Activated naive CD8-positive, alpha-beta T cell (primary cell): ENCODE data around the gene ITPRIP.
A peak's percentile ranks its signal among the peaks of the same experiment; 100 is the strongest.

ENCODE experiments used
- H3K27ac Mint-ChIP-seq: one replicate; pipeline ENCODE4 v1.8.0; 2021; ENCODE audit warnings: mixed read lengths
- H3K27me3 Mint-ChIP-seq: one replicate; pipeline ENCODE4 v1.8.0; 2021; ENCODE audit warnings: mixed read lengths
- H3K36me3 Mint-ChIP-seq: one replicate; pipeline ENCODE4 v1.8.0; 2021; ENCODE audit warnings: mixed read lengths
- H3K4me1 Mint-ChIP-seq: one replicate; pipeline ENCODE4 v1.8.0; 2021; ENCODE audit warnings: low read depth, mixed read lengths
- H3K4me3 Mint-ChIP-seq: one replicate; pipeline ENCODE4 v1.8.0; 2021; ENCODE audit warnings: mild to moderate bottlenecking, mixed read lengths
- H3K9me3 Mint-ChIP-seq: one replicate; pipeline ENCODE4 v1.8.0; 2021; ENCODE audit warnings: low read depth, mixed read lengths

Gene ITPRIP

GRCh38 chr10:104323760-104324201 is 14.5 kb downstream of the ITPRIP start:
- peak overlapping the region; percentile 59 for H3K4me3 Mint-ChIP-seq
- H3K36me3 Mint-ChIP-seq = peaks cover 2% of the 10 kb centered on the region
- no peaks in the 10 kb centered on the region for H3K27me3 Mint-ChIP-seq
- H3K27ac Mint-ChIP-seq = peak overlapping the region; percentile 89
- peaks cover 93% of the 10 kb centered on the region for H3K4me1 Mint-ChIP-seq
- no peaks in the 10 kb centered on the region for H3K9me3 Mint-ChIP-seq

- H3K36me3 Mint-ChIP-seq = peaks cover 2% of the 10 kb centered on the region
- H3K9me3 Mint-ChIP-seq = no peaks in the 10 kb centered on the region
- H3K4me3 Mint-ChIP-seq = peak overlapping the region; percentile 51
- peak overlapping the region; percentile 72 for H3K27ac Mint-ChIP-seq
- H3K4me1 Mint-ChIP-seq = peaks cover 92% of the 10 kb centered on the region
- H3K27me3 Mint-ChIP-seq = no peaks in the 10 kb centered on the region
Measured at GRCh38 chr10:104323085-104323484, 15.2 kb downstream of the ITPRIP start.

GRCh38 chr10:104322416-104322782 is 15.9 kb downstream of the ITPRIP start:
- Mint-ChIP-seq H3K4me1 (peaks cover 89% of the 10 kb centered on the region), H3K9me3 (no peaks in the 10 kb centered on the region), H3K27me3 (no peaks in the 10 kb centered on the region), H3K4me3 (peak overlapping the region; percentile 51), H3K36me3 (peaks cover 2% of the 10 kb centered on the region), H3K27ac (peak overlapping the region; percentile 72)

- peaks cover 2% of the 10 kb centered on the region for H3K36me3 Mint-ChIP-seq
- H3K9me3 Mint-ChIP-seq = no peaks in the 10 kb centered on the region
- H3K4me3 Mint-ChIP-seq = peak overlapping the region; percentile 51
- H3K27me3 Mint-ChIP-seq = no peaks in the 10 kb centered on the region
- H3K27ac Mint-ChIP-seq = peak overlapping the region; percentile 86
- H3K4me1 Mint-ChIP-seq = peaks cover 85% of the 10 kb centered on the region
Measured at GRCh38 chr10:104321725-104322415, 16.4 kb downstream of the ITPRIP start.

GRCh38 chr10:104321226-104321625 is 17.0 kb downstream of the ITPRIP start:
- peaks cover 2% of the 10 kb centered on the region for H3K36me3 Mint-ChIP-seq
- H3K4me1 Mint-ChIP-seq = peaks cover 85% of the 10 kb centered on the region
- no peaks in the 10 kb centered on the region for H3K9me3 Mint-ChIP-seq
- no peak overlapping the region for H3K27ac Mint-ChIP-seq
- no peaks in the 10 kb centered on the region for H3K27me3 Mint-ChIP-seq
- H3K4me3 Mint-ChIP-seq = no peak overlapping the region

- H3K4me1 Mint-ChIP-seq = peaks cover 64% of the 10 kb centered on the region
- no peaks in the 10 kb centered on the region for H3K27me3 Mint-ChIP-seq
- no peak overlapping the region for H3K4me3 Mint-ChIP-seq
- H3K9me3 Mint-ChIP-seq = no peaks in the 10 kb centered on the region
- no peak overlapping the region for H3K27ac Mint-ChIP-seq
- no peaks in the 10 kb centered on the region for H3K36me3 Mint-ChIP-seq
Measured at GRCh38 chr10:104318810-104319741, 19.2 kb downstream of the ITPRIP start.

- no peaks in the 10 kb centered on the region for H3K36me3 Mint-ChIP-seq
- H3K27ac Mint-ChIP-seq = no peak overlapping the region
- H3K9me3 Mint-ChIP-seq = no peaks in the 10 kb centered on the region
- no peak overlapping the region for H3K4me3 Mint-ChIP-seq
- H3K4me1 Mint-ChIP-seq = peaks cover 56% of the 10 kb centered on the region
- H3K27me3 Mint-ChIP-seq = no peaks in the 10 kb centered on the region
Measured at GRCh38 chr10:104318326-104318725, 19.9 kb downstream of the ITPRIP start.

GRCh38 chr10:104317726-104318299 is 20.5 kb downstream of the ITPRIP start:
- no peak overlapping the region for H3K4me3 Mint-ChIP-seq
- H3K27me3 Mint-ChIP-seq = no peaks in the 10 kb centered on the region
- H3K27ac Mint-ChIP-seq = no peak overlapping the region
- H3K36me3 Mint-ChIP-seq = no peaks in the 10 kb centered on the region
- no peaks in the 10 kb centered on the region for H3K9me3 Mint-ChIP-seq
- peaks cover 51% of the 10 kb centered on the region for H3K4me1 Mint-ChIP-seq

- no peaks in the 10 kb centered on the region for H3K9me3 Mint-ChIP-seq
- no peaks in the 10 kb centered on the region for H3K27me3 Mint-ChIP-seq
- peaks cover 46% of the 10 kb centered on the region for H3K4me1 Mint-ChIP-seq
- H3K4me3 Mint-ChIP-seq = no peak overlapping the region
- no peaks in the 10 kb centered on the region for H3K36me3 Mint-ChIP-seq
- H3K27ac Mint-ChIP-seq = no peak overlapping the region
Measured at GRCh38 chr10:104317269-104317710, 21.0 kb downstream of the ITPRIP start.

- H3K27me3 Mint-ChIP-seq = no peaks in the 10 kb centered on the region
- no peaks in the 10 kb centered on the region for H3K36me3 Mint-ChIP-seq
- no peak overlapping the region for H3K4me3 Mint-ChIP-seq
- H3K9me3 Mint-ChIP-seq = no peaks in the 10 kb centered on the region
- no peak overlapping the region for H3K27ac Mint-ChIP-seq
- H3K4me1 Mint-ChIP-seq = peaks cover 38% of the 10 kb centered on the region
Measured at GRCh38 chr10:104316321-104317099, 21.8 kb downstream of the ITPRIP start.

- H3K36me3 Mint-ChIP-seq = no peaks in the 10 kb centered on the region
- no peak overlapping the region for H3K27ac Mint-ChIP-seq
- H3K4me1 Mint-ChIP-seq = peaks cover 34% of the 10 kb centered on the region
- H3K4me3 Mint-ChIP-seq = no peak overlapping the region
- H3K27me3 Mint-ChIP-seq = no peaks in the 10 kb centered on the region
- no peaks in the 10 kb centered on the region for H3K9me3 Mint-ChIP-seq
Measured at GRCh38 chr10:104315486-104315921, 22.8 kb downstream of the ITPRIP start.

- Mint-ChIP-seq H3K27me3 (no peaks in the 10 kb centered on the region), H3K27ac (no peak overlapping the region), H3K36me3 (no peaks in the 10 kb centered on the region), H3K4me3 (no peak overlapping the region), H3K9me3 (no peaks in the 10 kb centered on the region), H3K4me1 (peaks cover 34% of the 10 kb centered on the region)
Measured at GRCh38 chr10:104314591-104315485, 23.4 kb downstream of the ITPRIP start.

- Mint-ChIP-seq H3K27ac (no peak overlapping the region), H3K4me1 (peaks cover 43% of the 10 kb centered on the region), H3K27me3 (no peaks in the 10 kb centered on the region), H3K36me3 (peaks cover 2% of the 10 kb centered on the region), H3K4me3 (no peak overlapping the region), H3K9me3 (no peaks in the 10 kb centered on the region)
Measured at GRCh38 chr10:104311184-104311720, 27.0 kb downstream of the ITPRIP start.
